GM13976 (cell line): ENCODE data around the gene LRRC8E.
"Not testable (repeated sequence)": the region's sequence is repeated elsewhere in the genome, so short reads cannot be mapped to it uniquely, and the experiment has no call there.

Experiments used
- DNase-seq: peaks from one replicate; pipeline ENCODE4 v3.0.0; 2012; ENCODE audit warnings: low spot score
- in situ Hi-C: fragments of 300-500 bp; cut with MboI; formaldehyde crosslinking; loops from one replicate; pipeline ENCODE4 v1.12.0; 2022; ENCODE audit warnings: low sequenced_read_pairs, mixed read lengths, inconsistent platforms; ENCODE audit not compliant: unreplicated experiment
- TF ChIP-seq, protein P1 (sequence below): IDR thresholded peaks from 2 replicates; pipeline ENCODE4 v1.5.1; 2012; ENCODE audit warnings: borderline replicate concordance, mild to moderate bottlenecking; ENCODE audit not compliant: insufficient read depth; ENCODE audit errors: extremely low read depth, missing control alignments, control extremely low read depth

Gene LRRC8E

DNA sequence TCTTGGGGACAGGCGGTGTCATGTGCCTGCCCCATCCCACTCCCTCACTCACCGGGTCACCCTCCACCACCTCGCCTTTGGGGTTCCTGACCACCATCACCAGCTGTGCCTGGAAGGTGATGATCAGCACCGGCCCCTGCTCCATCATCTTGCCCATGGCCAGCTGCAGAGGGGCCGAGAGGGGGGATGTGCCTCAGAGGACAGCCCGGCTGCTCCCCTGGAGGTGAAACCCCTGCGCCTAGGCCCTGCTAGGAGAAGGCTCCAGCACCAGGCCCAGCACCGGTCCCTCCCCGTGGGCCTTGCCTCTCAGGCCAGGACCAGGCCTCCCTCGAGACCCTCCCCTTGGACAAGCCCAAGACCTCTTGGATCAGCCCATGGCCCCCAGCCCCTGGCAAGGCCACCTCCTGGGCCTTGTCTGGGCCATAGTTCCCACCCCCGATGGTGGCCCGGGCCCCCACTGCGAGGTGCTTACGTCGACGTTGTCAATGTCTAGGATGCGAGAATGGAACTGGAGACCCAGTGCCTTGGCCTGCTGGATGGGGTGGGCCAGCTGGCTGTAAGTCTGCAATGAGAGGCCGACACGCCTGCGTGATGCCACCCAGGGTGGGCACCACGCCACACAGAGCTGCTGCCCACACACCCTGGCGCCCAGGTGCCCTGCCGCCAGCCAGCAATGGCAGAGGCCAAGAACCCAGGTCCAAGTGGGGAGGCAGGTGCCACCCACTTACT lies 39.5 kb downstream of the LRRC8E start:
- TF ChIP-seq, protein P1, sequence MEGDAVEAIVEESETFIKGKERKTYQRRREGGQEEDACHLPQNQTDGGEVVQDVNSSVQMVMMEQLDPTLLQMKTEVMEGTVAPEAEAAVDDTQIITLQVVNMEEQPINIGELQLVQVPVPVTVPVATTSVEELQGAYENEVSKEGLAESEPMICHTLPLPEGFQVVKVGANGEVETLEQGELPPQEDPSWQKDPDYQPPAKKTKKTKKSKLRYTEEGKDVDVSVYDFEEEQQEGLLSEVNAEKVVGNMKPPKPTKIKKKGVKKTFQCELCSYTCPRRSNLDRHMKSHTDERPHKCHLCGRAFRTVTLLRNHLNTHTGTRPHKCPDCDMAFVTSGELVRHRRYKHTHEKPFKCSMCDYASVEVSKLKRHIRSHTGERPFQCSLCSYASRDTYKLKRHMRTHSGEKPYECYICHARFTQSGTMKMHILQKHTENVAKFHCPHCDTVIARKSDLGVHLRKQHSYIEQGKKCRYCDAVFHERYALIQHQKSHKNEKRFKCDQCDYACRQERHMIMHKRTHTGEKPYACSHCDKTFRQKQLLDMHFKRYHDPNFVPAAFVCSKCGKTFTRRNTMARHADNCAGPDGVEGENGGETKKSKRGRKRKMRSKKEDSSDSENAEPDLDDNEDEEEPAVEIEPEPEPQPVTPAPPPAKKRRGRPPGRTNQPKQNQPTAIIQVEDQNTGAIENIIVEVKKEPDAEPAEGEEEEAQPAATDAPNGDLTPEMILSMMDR: no peak
- no peak for DNase-seq
- in situ Hi-C loops: no loop called here

DNA sequence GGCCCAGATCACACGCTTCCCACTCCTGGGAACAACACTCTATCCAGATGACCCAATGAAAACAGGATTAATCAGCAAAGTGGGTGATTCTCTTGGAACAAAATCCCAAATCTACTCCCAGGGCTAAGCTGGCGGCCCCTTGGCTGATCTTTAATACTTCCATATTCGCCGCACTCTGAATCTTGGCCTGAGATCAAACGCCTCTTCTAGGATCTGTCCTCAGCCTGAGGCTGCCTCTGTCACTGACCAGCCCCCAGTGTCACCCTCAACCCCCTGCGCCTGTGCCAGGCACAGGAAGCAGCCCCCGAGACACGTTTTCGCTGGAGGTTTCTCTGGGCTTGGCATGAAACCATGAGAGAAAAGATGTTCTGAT lies 40.0 kb downstream of the LRRC8E start:
- DNase-seq: no peak
- in situ Hi-C loops: no loop called here
- TF ChIP-seq, protein P1: no peak

DNA sequence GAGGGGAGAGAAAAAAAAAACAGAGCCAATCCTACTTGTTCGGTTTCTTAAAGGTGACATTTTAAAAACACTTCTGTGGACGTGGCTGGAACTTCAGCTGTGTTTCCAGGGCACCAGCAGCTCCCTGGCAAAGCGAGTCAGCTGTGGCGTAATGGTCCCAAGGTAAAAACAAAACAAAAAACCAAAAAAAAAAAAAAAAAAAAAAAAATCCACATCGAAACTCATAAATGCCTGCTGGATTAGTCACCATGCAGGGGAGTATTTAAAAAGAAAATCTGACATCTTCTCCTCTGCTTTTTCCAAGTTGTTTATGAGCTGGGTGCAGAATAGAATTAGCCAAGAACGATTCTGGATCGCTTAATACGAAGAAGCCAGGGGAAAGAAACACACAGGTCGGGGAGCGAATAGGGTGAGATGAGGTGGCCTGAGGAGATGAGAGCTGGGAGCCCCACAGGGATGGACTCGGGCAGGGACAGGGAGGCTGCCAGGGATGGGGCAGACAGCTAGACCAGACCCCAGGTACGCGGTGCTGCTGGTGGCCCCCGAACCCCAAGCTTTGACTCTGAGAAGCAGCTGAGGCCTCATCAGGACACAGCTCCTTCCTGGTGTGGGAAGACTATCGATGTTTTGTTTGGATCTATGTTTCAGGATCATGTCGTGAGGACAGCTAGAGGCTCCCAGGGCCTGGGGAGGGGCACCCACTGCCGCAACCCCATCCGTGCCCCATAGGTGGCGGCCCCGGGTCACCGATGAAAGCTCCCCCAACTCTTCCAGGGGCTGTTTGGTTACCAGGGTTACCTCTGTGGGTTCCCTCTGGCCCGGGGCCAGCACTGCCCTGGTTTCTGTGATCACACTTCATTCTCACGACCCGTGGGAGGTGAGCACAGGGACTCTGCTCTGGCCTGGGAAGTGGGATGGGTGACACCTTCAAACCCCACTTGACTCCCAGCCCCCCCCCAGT lies 40.7 kb downstream of the LRRC8E start:
- peak; percentile 83 for DNase-seq
- in situ Hi-C loops: no loop called here

DNA sequence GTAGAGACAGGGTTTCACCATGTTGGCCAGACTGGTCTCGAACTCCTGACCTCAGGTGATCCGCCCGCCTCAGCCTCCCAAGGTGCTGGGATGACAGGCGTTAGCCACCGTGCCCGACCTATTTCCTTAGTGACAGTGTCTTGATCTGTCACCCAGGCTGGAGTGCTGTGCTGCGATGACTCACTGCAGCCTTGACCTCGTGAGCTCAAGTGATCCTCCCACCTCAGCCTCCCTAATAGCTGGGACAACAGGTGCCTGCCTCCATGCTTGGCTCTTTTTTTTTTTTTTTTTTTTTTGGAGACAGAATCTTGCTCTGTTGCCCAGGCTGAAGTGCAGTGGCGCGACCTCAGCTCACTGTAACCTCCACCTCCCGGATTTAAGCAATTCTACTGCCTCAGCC lies 41.7 kb downstream of the LRRC8E start:
- DNase-seq, in situ Hi-C loops: not testable (repeated sequence)

More for the DNA sequence above, 40.7 kb downstream of the LRRC8E start:
- TF ChIP-seq, protein P1: peak; percentile 51

DNA sequence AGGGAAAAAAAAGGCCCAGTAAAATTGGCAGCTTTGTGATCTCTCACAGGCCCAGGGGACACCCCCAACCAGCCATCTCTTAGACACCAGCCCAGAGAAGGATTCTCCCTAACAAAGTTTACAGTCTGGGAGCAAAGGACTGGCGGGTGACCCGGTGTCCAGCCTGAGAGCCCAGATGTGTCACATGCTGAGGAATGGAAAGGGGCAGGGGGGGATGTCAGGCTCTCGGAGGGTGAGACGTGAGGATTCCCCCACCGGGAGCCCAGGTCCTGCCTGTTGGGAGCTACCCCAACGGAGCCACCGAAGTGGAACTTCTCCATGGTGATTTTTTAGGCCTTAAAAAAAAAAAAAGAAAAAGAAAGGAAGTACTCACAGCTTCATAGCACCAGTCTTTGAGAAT lies 42.5 kb downstream of the LRRC8E start:
- in situ Hi-C loops: no loop called here
- TF ChIP-seq, protein P1: no peak
- no peak for DNase-seq

DNA sequence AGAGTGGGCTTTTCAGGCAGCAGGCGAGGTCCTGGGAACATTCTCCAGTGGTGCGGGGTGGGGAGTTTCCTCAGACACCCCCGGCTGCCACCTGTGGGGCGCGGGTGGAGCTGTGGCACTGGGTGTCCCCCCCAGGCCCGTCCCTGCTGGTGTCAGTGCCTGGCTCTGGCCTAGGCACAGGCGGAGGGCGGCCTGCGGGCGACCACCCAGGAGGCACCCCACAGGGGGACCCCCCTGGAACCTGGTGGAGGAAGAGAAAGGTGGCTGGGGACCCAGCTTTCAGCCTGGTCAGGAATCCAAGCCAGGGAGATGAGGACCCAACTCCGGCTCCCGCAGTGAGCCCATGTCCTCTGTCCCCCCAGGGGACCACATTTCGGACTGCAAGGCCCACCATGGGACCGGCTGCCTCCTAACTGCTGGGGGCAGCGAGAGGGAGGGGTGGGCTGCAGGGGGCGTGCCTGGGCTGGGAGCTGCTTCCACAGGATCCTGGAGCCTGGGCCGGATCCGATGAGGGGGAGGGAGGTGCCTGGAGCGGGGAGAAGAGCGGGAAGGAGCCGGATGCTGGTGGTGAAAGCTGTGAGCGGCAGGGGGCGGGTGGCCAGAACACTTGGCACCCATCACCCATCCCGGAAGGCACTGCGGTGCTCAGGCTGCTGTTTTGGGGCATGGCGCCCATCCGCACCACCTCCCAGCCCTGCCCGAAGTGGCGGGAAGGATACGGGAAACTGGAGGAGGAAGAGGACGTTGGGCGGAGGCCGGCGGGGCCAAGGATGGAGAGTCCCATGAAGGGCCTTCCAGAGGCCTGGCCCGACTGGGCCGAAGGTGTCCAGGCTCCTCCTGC lies 43.1 kb downstream of the LRRC8E start:
- in situ Hi-C loops: no loop called here
- DNase-seq: no peak
- TF ChIP-seq, protein P1: no peak
